ENCODE data around the gene NFIA. TPM values are rescaled to one million over a fixed set of nuclear protein-coding genes. Genes with fewer than 3 reads are reported as not detected.
"Not testable (repeated sequence)": the region's sequence is repeated elsewhere in the genome, so short reads cannot be mapped to it uniquely, and the experiment has no call there.

The NFIA gene
- polyA plus RNA-seq, 1 donor (not counting 4 experiments of a cell fraction or from before 2014, with no cell fraction given), result 14.7 TPM

GRCh38 chr1:61463220-61463619 lies 380.9 kb downstream of the NFIA start:
- H3K9me3 ChIP-seq (ENCODE audit: control insufficient read depth, low read depth, low read length), result no peaks in the 10 kb centered on the region
- H3K4me1 ChIP-seq (ENCODE audit: control insufficient read depth, extremely low read depth, insufficient read depth, low read length), result no peaks in the 10 kb centered on the region
- no peaks in the 10 kb centered on the region for H3K27me3 ChIP-seq (ENCODE audit: control insufficient read depth, extremely low read depth, insufficient read depth, low read length)
- DNase-seq (ENCODE audit: low read depth, low spot score), result no peak
- no peak overlapping the region for H3K4me3 ChIP-seq (ENCODE audit: control insufficient read depth in 2 of 3, extremely low read depth in 1 of 3, insufficient read depth in 2 of 3, low read depth in 1 of 3, low read length in 3 of 3)
- no peak overlapping the region for H2AFZ ChIP-seq (ENCODE audit: control insufficient read depth, low read length)
- H3K79me2 ChIP-seq (ENCODE audit: control insufficient read depth, insufficient read depth, low read length), result no peaks in the 10 kb centered on the region
- no peak for FAIRE-seq
- no peak overlapping the region for H3K9ac ChIP-seq (ENCODE audit: control insufficient read depth, extremely low read depth, insufficient read depth, low read length)
- no peak overlapping the region for H3K27ac ChIP-seq (ENCODE audit: control insufficient read depth, insufficient read depth, low read length)
- H3K4me2 ChIP-seq (ENCODE audit: control insufficient read depth, extremely low read depth, insufficient read depth, low read depth, low read length), result no peak overlapping the region
- TF ChIP-seq CTCF (optimal IDR thresholded peaks at IDR 0.05 in 1 of 3, IDR thresholded peaks at IDR 0.05 in 1 of 3, conservative IDR thresholded peaks at IDR 0.05 in 1 of 3; ENCODE audit: extremely low read depth in 1 of 3, insufficient read depth in 2 of 3, low read length in 3 of 3), result no peak
- TF ChIP-seq EZH2 (IDR thresholded peaks at IDR 0.05; ENCODE audit: low read length), result no peak
- no peaks in the 10 kb centered on the region for H3K9me1 ChIP-seq (ENCODE audit: control insufficient read depth, extremely low read depth, insufficient read depth, low read length)
- H4K20me1 ChIP-seq (ENCODE audit: control insufficient read depth, extremely low read depth, insufficient read depth, low read length), result no peaks in the 10 kb centered on the region
- peaks cover 0 to 3% of the 10 kb centered on the region in 2 experiments for H3K36me3 ChIP-seq (ENCODE audit: control insufficient read depth in 2 of 2, extremely low read depth in 1 of 2, insufficient read depth in 2 of 2, low read length in 2 of 2)
- dilution Hi-C loops (cut with MboI; ENCODE audit: extremely low pct_ligation_motif_present, low sequenced_read_pairs), result no loop called here

- H2AFZ ChIP-seq (ENCODE audit: control insufficient read depth, low read length); H3K9me1 ChIP-seq (ENCODE audit: control insufficient read depth, extremely low read depth, insufficient read depth, low read length); DNase-seq (ENCODE audit: low read depth, low spot score); H3K9ac ChIP-seq (ENCODE audit: control insufficient read depth, extremely low read depth, insufficient read depth, low read length); H3K36me3 ChIP-seq (ENCODE audit: control insufficient read depth in 2 of 2, extremely low read depth in 1 of 2, insufficient read depth in 2 of 2, low read length in 2 of 2); H3K4me3 ChIP-seq (ENCODE audit: control insufficient read depth in 2 of 3, extremely low read depth in 1 of 3, insufficient read depth in 2 of 3, low read depth in 1 of 3, low read length in 3 of 3); H3K79me2 ChIP-seq (ENCODE audit: control insufficient read depth, insufficient read depth, low read length); dilution Hi-C loops (cut with MboI; ENCODE audit: extremely low pct_ligation_motif_present, low sequenced_read_pairs); H3K9me3 ChIP-seq (ENCODE audit: control insufficient read depth, low read depth, low read length); H3K4me2 ChIP-seq (ENCODE audit: control insufficient read depth, extremely low read depth, insufficient read depth, low read depth, low read length); H3K27ac ChIP-seq (ENCODE audit: control insufficient read depth, insufficient read depth, low read length); H4K20me1 ChIP-seq (ENCODE audit: control insufficient read depth, extremely low read depth, insufficient read depth, low read length); H3K27me3 ChIP-seq (ENCODE audit: control insufficient read depth, extremely low read depth, insufficient read depth, low read length); H3K4me1 ChIP-seq (ENCODE audit: control insufficient read depth, extremely low read depth, insufficient read depth, low read length): not testable (repeated sequence)
- peak; percentile 52 for FAIRE-seq
Observed at GRCh38 chr1:61467836-61468235, 385.5 kb downstream of the NFIA start.

GRCh38 chr1:61469365-61469764 lies 387.0 kb downstream of the NFIA start:
- H3K4me1 ChIP-seq (ENCODE audit: control insufficient read depth, extremely low read depth, insufficient read depth, low read length), result peaks cover 6% of the 10 kb centered on the region
- no peak overlapping the region for H2AFZ ChIP-seq (ENCODE audit: control insufficient read depth, low read length)
- H3K36me3 ChIP-seq (ENCODE audit: control insufficient read depth in 2 of 2, extremely low read depth in 1 of 2, insufficient read depth in 2 of 2, low read length in 2 of 2), result no peaks in the 10 kb centered on the region
- no peaks in the 10 kb centered on the region for H3K9me3 ChIP-seq (ENCODE audit: control insufficient read depth, low read depth, low read length)
- H3K9me1 ChIP-seq (ENCODE audit: control insufficient read depth, extremely low read depth, insufficient read depth, low read length), result no peaks in the 10 kb centered on the region
- no peak overlapping the region for H3K9ac ChIP-seq (ENCODE audit: control insufficient read depth, extremely low read depth, insufficient read depth, low read length)
- no peak overlapping the region for H3K4me2 ChIP-seq (ENCODE audit: control insufficient read depth, extremely low read depth, insufficient read depth, low read depth, low read length)
- H3K27ac ChIP-seq (ENCODE audit: control insufficient read depth, insufficient read depth, low read length), result no peak overlapping the region
- dilution Hi-C loops (cut with MboI; ENCODE audit: extremely low pct_ligation_motif_present, low sequenced_read_pairs), result no loop called here
- no peaks in the 10 kb centered on the region for H3K27me3 ChIP-seq (ENCODE audit: control insufficient read depth, extremely low read depth, insufficient read depth, low read length)
- FAIRE-seq (no peak), DNase-seq (ENCODE audit: low read depth, low spot score) (no peak)
- TF ChIP-seq CTCF (optimal IDR thresholded peaks at IDR 0.05 in 1 of 3, IDR thresholded peaks at IDR 0.05 in 1 of 3, conservative IDR thresholded peaks at IDR 0.05 in 1 of 3; ENCODE audit: extremely low read depth in 1 of 3, insufficient read depth in 2 of 3, low read length in 3 of 3), result no peak
- no peak for TF ChIP-seq EZH2 (IDR thresholded peaks at IDR 0.05; ENCODE audit: low read length)
- no peaks in the 10 kb centered on the region for H3K79me2 ChIP-seq (ENCODE audit: control insufficient read depth, insufficient read depth, low read length)
- H3K4me3 ChIP-seq (ENCODE audit: control insufficient read depth in 2 of 3, extremely low read depth in 1 of 3, insufficient read depth in 2 of 3, low read depth in 1 of 3, low read length in 3 of 3), result no peak overlapping the region
- H4K20me1 ChIP-seq (ENCODE audit: control insufficient read depth, extremely low read depth, insufficient read depth, low read length), result no peaks in the 10 kb centered on the region
